ENCODE measurements around the gene SNN.

The SNN gene

GRCh38 chr16:11705311-11706025 lies 37.2 kb downstream of the SNN start:
- DNase-seq: no peak

GRCh38 chr16:11706180-11706742 lies 38.0 kb downstream of the SNN start:
- no peak for DNase-seq

GRCh38 chr16:11707679-11708197 lies 39.5 kb downstream of the SNN start:
- no peak for DNase-seq

GRCh38 chr16:11708421-11708820 lies 40.2 kb downstream of the SNN start:
- DNase-seq: no peak

GRCh38 chr16:11711662-11712061 lies 43.4 kb downstream of the SNN start:
- DNase-seq: no peak

GRCh38 chr16:11712122-11712521 lies 43.9 kb downstream of the SNN start:
- no peak for DNase-seq

GRCh38 chr16:11715246-11715947 lies 47.1 kb downstream of the SNN start:
- no peak for DNase-seq

GRCh38 chr16:11716336-11716735 lies 48.1 kb downstream of the SNN start:
- DNase-seq: no peak

- DNase-seq: no peak
Measured at GRCh38 chr16:11717811-11718210, 49.6 kb downstream of the SNN start.

GRCh38 chr16:11719171-11719570 lies 50.9 kb downstream of the SNN start:
- DNase-seq: no peak

GRCh38 chr16:11719762-11720161 lies 51.5 kb downstream of the SNN start:
- no peak for DNase-seq

- DNase-seq: no peak
Measured at GRCh38 chr16:11721781-11722467, 53.7 kb downstream of the SNN start.

- DNase-seq: no peak
Measured at GRCh38 chr16:11722468-11722808, 54.2 kb downstream of the SNN start.

- DNase-seq: no peak
Measured at GRCh38 chr16:11725457-11725856, 57.2 kb downstream of the SNN start.

GRCh38 chr16:11726008-11726407 lies 57.8 kb downstream of the SNN start:
- no peak for DNase-seq

- no peak for DNase-seq
Measured at GRCh38 chr16:11727796-11728543, 59.7 kb downstream of the SNN start.
